HepG2 (cell line): ENCODE measurements around the gene TSC1. TPM values are rescaled to one million over a fixed set of nuclear protein-coding genes. Genes with fewer than 3 reads are reported as not detected.

ENCODE experiments used
- ATAC-seq: fragments of 200-7000 bp; cut with Tn5 transposase; 3 replicates; pipeline ENCODE4 v1.9.1; 2020; ENCODE audit warnings: mild to moderate bottlenecking, moderate library complexity
- BruUV-seq: library from RNA; stranded (reverse); fragments of 400-500 nt; replicated peaks from 2 replicates; lab custom pipeline; 2021; lab: Mats Ljungman, UMichigan
- CTCF ChIA-PET: fragments of 300-600 bp; formaldehyde crosslinking; extraction: SDS; loops from one replicate; lab custom pipeline; 2021; ENCODE audit warnings: low total read pairs, inconsistent platforms, low intra/inter-chr PET ratio; lab: Yijun Ruan, JAX
- POLR2A ChIA-PET: fragments of 350-600 bp; sonication (Branson Sonifier 250); formaldehyde crosslinking; loops from one replicate; lab custom pipeline; 2020; ENCODE audit warnings: antibody characterized with exemption, inconsistent platforms; lab: Yijun Ruan, JAX
- DNase-seq: peaks from one replicate; pipeline ENCODE4 v3.0.0-alpha.2; 2015; ENCODE audit warnings: low spot score
- FAIRE-seq: peaks from 3 replicates; lab custom pipeline; 2011; peaks lifted over from hg19 to GRCh38; lab: Jason Lieb, UNC
- H2AFZ ChIP-seq: one replicate; pipeline ENCODE4 v1.6.1; 2011; ENCODE audit warnings: low read length, inconsistent platforms
- H3K27ac ChIP-seq: fragments of 300-600 bp; 3 replicates; pipeline ENCODE4 v1.8.0; 2011; ENCODE audit warnings: mixed run types, mild to moderate bottlenecking, mixed read lengths, low read length, inconsistent platforms; ENCODE audit not compliant: insufficient read depth; ENCODE audit errors: extremely low read length
- H3K27me3 ChIP-seq, 2 experiments: fragments of 200-600 bp in 1 of 2; 2 replicates in 1 of 2; 3 replicates in 1 of 2; pipeline versions ENCODE4 v1.6.0 to v1.8.0; 2011; ENCODE audit warnings: low read length in 2 of 2, mild to moderate bottlenecking in 2 of 2, moderate library complexity in 2 of 2, inconsistent platforms in 1 of 2; ENCODE audit not compliant: insufficient read depth in 2 of 2, control insufficient read depth in 1 of 2
- H3K36me3 ChIP-seq, 2 experiments: fragments of 200-600 bp in 1 of 2; replicated peaks in 1 of 2; 2 replicates in 1 of 2; 3 replicates in 1 of 2; pipeline versions ENCODE4 v1.5.1 to v1.8.0; 2011; ENCODE audit warnings: low read length in 2 of 2, inconsistent platforms in 1 of 2; ENCODE audit not compliant: insufficient read depth in 2 of 2, control insufficient read depth in 1 of 2
- H3K4me1 ChIP-seq: 2 replicates; pipeline ENCODE4 v1.5.1; 2012; ENCODE audit warnings: low read length, inconsistent platforms; ENCODE audit not compliant: insufficient read depth
- H3K4me2 ChIP-seq: 2 replicates; pipeline ENCODE4 v1.6.0; 2011; ENCODE audit warnings: low read depth, low read length, inconsistent platforms
- H3K4me3 ChIP-seq, 3 experiments: fragments of 200-600 bp in 1 of 3; sonication (generic), shearing (Covaris generic) in 1 of 3; replicated peaks in 1 of 3; 2 replicates each; pipeline ENCODE4 v1.5.1; 2011 to 2016; ENCODE audit warnings: low read length in 3 of 3, inconsistent platforms in 2 of 3, low read depth in 2 of 3, mild to moderate bottlenecking in 2 of 3, control low read depth in 1 of 3, mixed read lengths in 1 of 3; ENCODE audit not compliant: insufficient read depth in 1 of 3
- H3K79me2 ChIP-seq: one replicate; pipeline ENCODE4 v1.6.1; 2011; ENCODE audit warnings: low read length, inconsistent platforms; ENCODE audit not compliant: insufficient read depth
- H3K9ac ChIP-seq: 2 replicates; pipeline ENCODE4 v1.6.0; 2011; ENCODE audit warnings: mild to moderate bottlenecking, low read depth, low read length, inconsistent platforms; ENCODE audit not compliant: insufficient read depth
- H3K9me3 ChIP-seq: 2 replicates; pipeline ENCODE4 v1.5.1; 2012; ENCODE audit warnings: mild to moderate bottlenecking, low read length
- H4K20me1 ChIP-seq: 2 replicates; pipeline ENCODE4 v1.6.0; 2011; ENCODE audit warnings: inconsistent platforms, mild to moderate bottlenecking, low read length, moderate library complexity; ENCODE audit not compliant: insufficient read depth
- BHLHE40 ChIP-seq: IDR thresholded peaks from 2 replicates; pipeline ENCODE4 v1.6.1; 2011; ENCODE audit warnings: low read length, improper control_type of control experiment
- CENPT ChIP-seq: sonication (generic); formaldehyde crosslinking; IDR thresholded peaks from 2 replicates; pipeline ENCODE4 v1.8.0; 2022; ENCODE audit warnings: low read depth, mild to moderate bottlenecking, moderate library complexity, missing genetic modification reagents
- CHD4 ChIP-seq: fragments of 200-600 bp; sonication (generic); IDR thresholded peaks from 2 replicates; pipeline ENCODE4 v1.7.0; 2017; ENCODE audit warnings: mild to moderate bottlenecking, low read length, borderline replicate concordance
- FLYWCH1 ChIP-seq: sonication (generic); formaldehyde crosslinking; IDR thresholded peaks from 2 replicates; pipeline ENCODE4 v1.8.1; 2023; ENCODE audit warnings: mild to moderate bottlenecking, missing genetic modification reagents
- GLI4 ChIP-seq: sonication (generic); formaldehyde crosslinking; IDR thresholded peaks from 2 replicates; pipeline ENCODE4 v1.5.1; 2020; ENCODE audit warnings: missing genetic modification reagents, mild to moderate bottlenecking, moderate library complexity, borderline replicate concordance
- KDM5B ChIP-seq: sonication (generic); formaldehyde crosslinking; IDR thresholded peaks from 2 replicates; pipeline ENCODE4 v1.4.0; 2020; ENCODE audit warnings: missing genetic modification reagents, mild to moderate bottlenecking, borderline replicate concordance
- KLF9 ChIP-seq: IDR thresholded peaks from 2 replicates; pipeline ENCODE4 v1.6.1; 2016; ENCODE audit warnings: low read depth
- MAFF ChIP-seq: IDR thresholded peaks from 2 replicates; pipeline ENCODE4 v1.6.1; 2011; ENCODE audit warnings: low read depth, low read length, improper control_type of control experiment
- MAFK ChIP-seq, 2 experiments: IDR thresholded peaks in 1 of 2; conservative IDR thresholded peaks in 1 of 2; 2 replicates each; pipeline ENCODE4 v1.6.1; 2011; ENCODE audit warnings: improper control_type of control experiment in 2 of 2, low read length in 2 of 2
- MXD4 ChIP-seq: IDR thresholded peaks from 2 replicates; pipeline ENCODE4 v1.6.1; 2016; ENCODE audit warnings: mild to moderate bottlenecking, missing biosample characterization, missing genetic modification reagents
- PCBP2 ChIP-seq: fragments of 200-400 bp; formaldehyde crosslinking; optimal IDR thresholded peaks from 2 replicates; pipeline ENCODE3; 2018; ENCODE audit warnings: low read length, low read depth; ENCODE audit not compliant: poor library complexity, severe bottlenecking
- RBFOX2 ChIP-seq: fragments of 200-400 bp; formaldehyde crosslinking; IDR thresholded peaks from 2 replicates; pipeline ENCODE4 v1.6.1; 2017; ENCODE audit warnings: low read depth, mild to moderate bottlenecking, low read length
- TAF1 ChIP-seq: sonication (generic); formaldehyde crosslinking; IDR thresholded peaks from 2 replicates; pipeline ENCODE4 v1.4.0; 2020; ENCODE audit warnings: missing genetic modification reagents
- TARDBP ChIP-seq: sonication (generic); formaldehyde crosslinking; IDR thresholded peaks from 2 replicates; pipeline ENCODE4 v1.8.0; 2022; ENCODE audit warnings: mild to moderate bottlenecking, missing genetic modification reagents
- TMF1 ChIP-seq: sonication (generic); formaldehyde crosslinking; IDR thresholded peaks from 2 replicates; pipeline ENCODE4 v1.8.1; 2022; ENCODE audit warnings: low read depth, missing genetic modification reagents
- TOPORS ChIP-seq: sonication (generic); formaldehyde crosslinking; IDR thresholded peaks from 2 replicates; pipeline ENCODE4 v1.8.0; 2023; ENCODE audit warnings: mild to moderate bottlenecking, missing genetic modification reagents
- U2AF2 ChIP-seq: fragments of 200-400 bp; formaldehyde crosslinking; IDR thresholded peaks from 2 replicates; pipeline ENCODE4 v1.6.1; 2017; ENCODE audit warnings: low read depth, mild to moderate bottlenecking, low read length
- ZBTB39 ChIP-seq: sonication (generic); formaldehyde crosslinking; IDR thresholded peaks from 2 replicates; pipeline ENCODE4 v1.5.0; 2020; ENCODE audit warnings: missing genetic modification reagents
- ZBTB4 ChIP-seq: sonication (generic); formaldehyde crosslinking; IDR thresholded peaks from 2 replicates; pipeline ENCODE4 v1.4.0; 2020; ENCODE audit warnings: missing genetic modification reagents, mild to moderate bottlenecking, borderline replicate concordance
- ZNF296 ChIP-seq: sonication (generic); formaldehyde crosslinking; conservative IDR thresholded peaks from 2 replicates; pipeline ENCODE4 v1.5.0; 2020; ENCODE audit warnings: mild to moderate bottlenecking, missing genetic modification reagents
- WGBS: methylation state at CpG from one replicate; pipeline ENCODE4 v1.1.6; 2017; ENCODE audit warnings: low lambda C conversion rate; 5-methylcytosine and 5-hydroxymethylcytosine counted together
- in situ Hi-C: cut with HindIII; loops from 2 replicates; pipeline ENCODE4 v1.10.0; 2017; ENCODE audit warnings: low pct_unique_long_range_greater_than_20kb; ENCODE audit not compliant: extremely low pct_ligation_motif_present
- intact Hi-C: fragments of 100-400 bp; cut with micrococcal nuclease; formaldehyde crosslinking; loops from one replicate; pipeline ENCODE4 v1.10.0; 2022; ENCODE audit not compliant: unreplicated experiment
- polyA plus RNA-seq, 8 experiments: library from polyadenylated mRNA; depleted of rRNA in 3 of 8; stranded (reverse) in 7 of 8; unstranded in 1 of 8; fragments of >200 nt; fragmentation: Illumina TruSeq in 4 of 8; extraction: Trizol in 4 of 8; gene quantifications; 2 replicates each; pipeline versions ENCODE4 v1.2.1 to v1.2.3, GENCODE V29; 2011 to 2016; ENCODE audit warnings: low read depth in 4 of 8, missing spikeins in 1 of 8, mixed read lengths in 1 of 8; ENCODE audit not compliant: insufficient read depth in 1 of 8
- total RNA-seq, 5 experiments: library from RNA; depleted of rRNA; stranded (reverse); fragments of >200 nt; fragmentation: Illumina TruSeq; extraction: Trizol; gene quantifications; 2 replicates each; pipeline ENCODE4 v1.2.3, GENCODE V29; 2016; ENCODE audit warnings: low read depth in 1 of 5

TSC1 gene
- total and polyA plus RNA-seq, 2 of the 13 experiments (the other 11 are each of a cell fraction or from before 2014, with no cell fraction given): 31.6 to 66.1 TPM

DNA sequence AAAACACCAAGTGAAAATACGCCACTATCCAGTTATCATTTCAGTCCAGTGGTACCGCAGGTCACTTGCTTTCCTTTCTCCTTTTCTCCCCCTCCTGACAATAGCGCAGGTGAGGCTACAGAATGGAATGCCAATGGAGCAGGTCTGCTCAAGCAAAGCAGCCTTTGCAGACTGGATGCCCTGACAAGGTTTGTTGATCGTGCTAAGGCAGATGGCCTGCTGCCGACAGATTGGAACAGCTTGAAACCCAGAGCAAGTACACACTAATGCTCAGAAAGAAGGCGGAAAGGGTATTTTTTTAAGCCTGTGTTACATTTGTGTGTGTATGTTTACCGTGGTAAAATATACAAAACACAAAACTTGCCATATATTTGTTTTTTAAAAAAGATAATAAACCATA, 46.4 kb downstream of the TSC1 start (continued):
- TF ChIP-seq U2AF2 (no peak), TMF1 (no peak), FLYWCH1 (no peak), TARDBP (CRISPR knock-in tag) (no peak), PCBP2 (no peak), ZBTB39 (CRISPR knock-in tag) (no peak)

DNA sequence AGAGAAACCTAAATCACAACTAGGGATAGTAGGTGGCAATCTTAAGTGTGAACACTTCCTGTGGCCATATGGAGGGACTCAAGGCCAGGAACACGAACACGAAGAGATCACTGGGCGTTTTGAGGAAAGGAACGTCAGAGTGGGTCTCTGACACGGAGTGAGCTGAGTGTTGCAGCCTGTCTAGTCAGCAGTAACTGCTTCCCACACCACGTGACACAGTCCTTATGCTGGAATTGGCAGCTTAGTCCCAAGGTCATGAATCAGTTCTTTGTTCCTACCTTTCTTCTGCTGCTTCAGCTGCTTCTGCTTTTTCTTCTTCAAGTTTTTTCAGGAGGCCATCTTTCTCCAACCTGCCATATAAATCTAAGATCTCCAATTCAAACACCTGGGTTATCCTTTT, 47.5 kb downstream of the TSC1 start:
- no peak overlapping the region for H3K9ac ChIP-seq
- ChIA-PET CTCF (no interaction called here), POLR2A (no interaction called here)
- DNase-seq: no peak
- no peaks in the 10 kb centered on the region for H3K79me2 ChIP-seq
- H3K4me2 ChIP-seq: no peak overlapping the region
- 91% methylated on average over 6 of the region's 6 CpGs for WGBS
- no peak overlapping the region for H2AFZ ChIP-seq
- H3K27ac ChIP-seq: no peak overlapping the region
- BruUV-seq: no TSS peak
- peaks cover 13% of the 10 kb centered on the region for H3K4me1 ChIP-seq
- no peak for ATAC-seq
- peaks cover 32 to 63% of the 10 kb centered on the region in 2 experiments for H3K36me3 ChIP-seq
- no peaks in the 10 kb centered on the region; the same call in 1 of the 2 replicates for H4K20me1 ChIP-seq
- no peaks in the 10 kb centered on the region for H3K9me3 ChIP-seq
- in situ Hi-C loops: no loop called here
- FAIRE-seq: no peak
- intact Hi-C loops: no loop called here
- H3K4me3 ChIP-seq: no peak overlapping the region
- H3K27me3 ChIP-seq: no peaks in the 10 kb centered on the region
- TF ChIP-seq MAFK (conservative IDR thresholded peaks at IDR 0.05 in 1 of 2, IDR thresholded peaks at IDR 0.05 in 1 of 2; ENCODE audit: low read length in 2 of 2) (peak in 1 of 2 experiments; percentile 28; a peak in 2 of 4 replicates), ZBTB4 (CRISPR knock-in tag) (no peak), TOPORS (CRISPR knock-in tag) (no peak), TAF1 (CRISPR knock-in tag) (no peak), MXD4 (CRISPR knock-in tag) (no peak), GLI4 (CRISPR knock-in tag) (no peak), CHD4 (no peak), KLF9 (CRISPR knock-in tag) (no peak), CENPT (CRISPR knock-in tag) (no peak), ZNF296 (CRISPR knock-in tag) (no peak), MAFF (0 out of 2 replicates have a peak, but pooled peaks have one; percentile 11), RBFOX2 (no peak), KDM5B (CRISPR knock-in tag) (no peak), BHLHE40 (no peak)
